T-helper 22 cell (primary cell): Measurements from ENCODE around the gene OSBPL5.
"Not testable (repeated sequence)": the region's sequence is repeated elsewhere in the genome, so short reads cannot be mapped to it uniquely, and the experiment has no call there.

ENCODE experiments used
- DNase-seq: peaks from one replicate; pipeline ENCODE4 v3.0.0-alpha.2; 2020; ENCODE audit warnings: low read depth

Gene OSBPL5

DNA sequence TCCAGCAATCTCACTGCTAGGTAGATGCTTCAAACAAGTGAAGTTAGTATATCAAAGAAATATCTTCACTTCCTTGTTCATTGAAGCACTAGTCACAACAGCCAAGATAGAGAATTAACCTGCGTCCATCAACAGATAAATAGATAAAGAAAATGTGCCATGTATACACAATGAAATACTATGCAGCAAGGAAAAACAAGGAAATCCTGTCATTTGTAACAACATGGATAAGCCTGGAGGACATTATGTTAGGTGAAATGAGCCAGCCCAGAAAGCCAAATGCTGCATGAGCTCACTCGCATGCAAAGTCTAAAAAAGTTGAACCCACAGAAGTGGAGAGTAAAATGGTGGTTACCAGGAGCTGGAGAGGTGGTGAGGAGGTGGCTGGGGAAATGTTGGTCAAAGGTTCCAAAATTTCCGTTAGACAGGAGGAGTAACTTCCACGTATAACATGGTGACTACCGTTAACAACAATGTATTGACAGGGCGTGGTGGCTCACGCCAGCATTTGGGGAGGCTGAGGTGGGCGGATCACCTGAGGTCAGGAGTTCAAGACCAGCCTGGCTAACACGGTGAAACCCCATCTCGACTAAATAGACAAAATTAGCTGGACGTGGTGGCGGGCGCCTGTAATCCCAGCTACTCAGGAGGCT, 84.3 kb downstream of the OSBPL5 start:
- DNase-seq: no peak

DNA sequence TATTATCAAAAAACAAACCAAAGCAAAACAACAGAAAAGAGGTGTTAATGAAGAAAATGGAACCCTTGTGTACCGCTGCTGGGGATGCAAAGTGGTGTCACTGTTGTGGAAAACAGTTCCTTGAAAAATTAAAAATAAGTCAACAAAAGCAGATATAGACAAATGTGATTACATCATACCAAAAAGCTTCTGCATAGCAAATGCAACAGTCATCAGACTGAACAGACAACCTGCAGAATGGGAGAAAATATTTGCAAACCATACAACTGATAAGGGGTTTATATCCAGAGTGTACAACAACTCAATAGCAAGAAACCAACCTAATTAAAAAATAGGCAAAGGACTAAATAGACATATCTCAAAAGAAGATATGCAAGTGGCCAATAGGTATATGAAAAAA, 85.0 kb downstream of the OSBPL5 start:
- no peak for DNase-seq

DNA sequence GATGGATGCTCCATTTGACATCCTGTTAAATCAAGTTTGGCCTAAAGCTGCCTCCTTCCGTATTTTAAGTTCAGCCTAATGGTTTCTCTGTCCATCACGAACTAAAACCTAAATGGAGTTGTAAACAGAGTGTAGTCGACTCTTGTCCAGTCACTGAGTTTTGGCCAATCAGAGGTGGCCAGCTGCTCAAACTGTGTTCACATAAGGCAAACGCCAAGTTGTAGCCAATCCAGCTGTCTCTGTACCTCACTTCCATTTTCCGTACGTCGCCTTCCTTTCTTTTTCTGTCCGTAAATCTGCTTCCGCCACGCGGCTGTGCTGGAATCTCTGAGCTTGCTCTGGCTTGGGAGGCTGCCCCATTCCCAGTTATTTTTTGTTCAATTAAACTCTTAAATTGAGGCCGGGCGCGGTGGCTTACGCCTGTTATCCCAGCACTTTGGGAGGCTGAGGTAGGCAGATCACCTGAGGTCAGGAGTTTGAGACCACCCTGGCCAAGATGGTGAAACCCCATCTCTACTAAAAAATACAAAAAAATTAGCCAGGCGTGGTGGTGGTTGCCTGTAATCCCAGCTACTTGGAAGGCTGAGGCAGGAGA, 87.2 kb downstream of the OSBPL5 start:
- no peak for DNase-seq

DNA sequence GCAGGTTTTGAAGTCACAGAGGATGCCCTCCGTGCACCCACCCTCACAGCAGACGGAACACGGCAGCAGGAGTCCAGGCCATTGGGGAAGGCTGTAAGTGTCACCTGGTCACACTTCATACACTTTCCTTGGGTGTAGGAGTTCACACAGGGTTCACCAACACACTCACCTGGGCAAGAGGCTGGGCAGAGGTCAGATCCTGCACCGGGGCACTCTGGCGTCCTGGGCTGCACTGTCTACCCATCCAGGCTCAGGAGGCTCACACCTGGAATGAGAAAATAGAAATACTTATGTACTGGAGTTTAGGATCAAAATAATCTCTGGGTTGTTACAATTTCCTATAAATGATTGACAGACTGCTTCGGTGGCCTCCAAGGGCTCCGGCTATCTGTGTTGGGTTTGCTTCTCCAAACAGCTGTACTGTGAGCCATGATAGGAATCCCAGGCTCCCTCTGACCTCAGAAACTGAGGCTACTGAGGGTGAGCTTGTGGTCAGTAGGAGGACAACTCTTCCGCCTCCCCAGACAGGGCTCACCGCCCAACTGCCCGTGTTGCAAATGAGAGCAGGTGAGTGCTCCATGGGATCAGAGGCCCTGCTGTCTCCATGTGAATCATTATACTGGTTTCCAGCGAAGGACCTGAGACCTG, 87.8 kb downstream of the OSBPL5 start:
- no peak for DNase-seq

DNA sequence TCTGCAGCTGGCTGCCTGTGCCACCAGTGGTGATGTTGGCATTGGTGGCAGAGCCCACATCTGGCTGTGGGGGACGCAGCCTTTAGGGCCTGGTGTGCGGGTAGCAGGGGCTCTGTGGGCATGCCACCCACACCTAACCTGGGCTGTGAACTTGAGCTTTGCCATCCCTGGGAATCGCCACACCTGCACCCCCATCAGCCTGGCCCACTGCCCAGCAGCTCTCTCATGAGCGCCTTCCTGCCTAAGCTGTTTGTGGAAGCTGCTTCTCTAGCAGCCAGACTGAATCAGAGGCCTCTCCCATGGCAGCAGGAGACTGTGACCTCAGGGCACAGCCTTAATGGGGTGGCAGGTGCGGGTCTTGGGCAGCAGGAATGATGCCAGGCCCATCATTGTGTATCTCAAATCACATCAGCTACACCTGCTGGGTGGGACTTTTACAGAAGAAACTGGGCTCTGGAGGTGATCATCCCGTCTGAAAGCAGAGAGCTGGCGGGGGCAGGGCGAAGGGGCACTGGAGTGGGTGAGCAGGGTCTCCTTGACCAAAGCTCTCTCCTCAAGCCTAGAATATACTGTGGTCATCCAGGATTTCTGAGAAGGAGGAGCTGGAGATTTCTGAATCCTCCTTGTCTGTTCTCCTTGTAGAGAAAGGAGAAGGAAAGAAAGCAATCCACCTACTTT, 90.1 kb downstream of the OSBPL5 start:
- DNase-seq: no peak

DNA sequence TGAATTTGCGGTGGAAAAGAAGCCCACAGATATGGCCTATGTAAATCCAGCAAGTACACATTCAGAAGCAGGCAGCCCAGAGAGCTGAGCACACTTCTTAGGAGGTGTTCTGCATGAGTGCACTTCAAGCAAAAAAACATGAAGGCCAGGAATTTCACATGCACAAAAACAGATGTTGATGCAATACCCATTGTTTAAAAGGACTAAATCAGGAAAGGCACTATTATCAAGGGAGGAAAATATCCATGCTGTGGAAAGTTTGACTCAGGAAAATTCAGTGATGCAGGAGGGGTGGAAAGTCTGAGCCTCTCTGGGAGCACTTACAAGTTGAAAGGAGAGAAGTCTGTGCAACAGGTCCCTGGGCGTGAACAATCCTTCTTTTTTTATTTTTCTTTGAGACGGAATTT, 92.1 kb downstream of the OSBPL5 start:
- DNase-seq: no peak

DNA sequence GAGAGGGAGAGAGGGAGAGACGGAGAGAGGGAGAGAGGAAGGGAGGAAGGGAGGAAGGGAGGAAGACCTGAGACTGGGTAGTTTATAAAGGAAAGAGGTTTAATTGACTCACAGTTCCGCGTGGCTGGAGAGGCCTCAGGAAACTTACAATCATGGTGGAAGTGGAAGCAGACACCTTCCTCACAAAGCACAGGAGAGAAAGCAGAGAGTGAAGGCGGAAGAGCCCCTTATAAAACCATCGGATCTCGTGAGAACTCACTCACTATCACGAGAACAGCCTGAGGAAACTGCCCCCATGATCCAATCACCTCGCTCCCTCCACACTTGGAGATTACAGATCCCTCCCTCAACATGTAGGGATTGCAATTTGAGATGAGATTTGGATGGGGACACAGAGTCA, 95.7 kb downstream of the OSBPL5 start:
- DNase-seq: no peak

DNA sequence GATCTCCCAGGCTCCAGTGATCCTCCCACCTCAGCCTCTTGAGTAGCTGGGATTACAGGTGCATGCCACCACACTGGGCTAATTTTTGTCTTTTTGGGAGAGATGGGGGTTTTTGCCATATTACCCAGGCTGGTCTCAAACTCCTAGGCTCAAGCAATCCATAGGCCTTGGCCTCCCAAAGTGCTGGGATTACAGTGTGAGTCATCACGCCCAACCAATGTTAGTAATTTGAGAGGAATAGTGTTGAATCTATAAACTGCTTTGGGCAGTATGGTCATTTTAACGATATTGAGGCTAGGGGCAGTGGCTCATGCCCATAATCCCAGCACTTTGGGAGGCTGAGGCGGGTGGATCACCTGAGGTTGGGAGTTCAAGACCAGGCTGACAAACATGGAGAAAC, 98.8 kb downstream of the OSBPL5 start:
- not testable (repeated sequence) for DNase-seq

DNA sequence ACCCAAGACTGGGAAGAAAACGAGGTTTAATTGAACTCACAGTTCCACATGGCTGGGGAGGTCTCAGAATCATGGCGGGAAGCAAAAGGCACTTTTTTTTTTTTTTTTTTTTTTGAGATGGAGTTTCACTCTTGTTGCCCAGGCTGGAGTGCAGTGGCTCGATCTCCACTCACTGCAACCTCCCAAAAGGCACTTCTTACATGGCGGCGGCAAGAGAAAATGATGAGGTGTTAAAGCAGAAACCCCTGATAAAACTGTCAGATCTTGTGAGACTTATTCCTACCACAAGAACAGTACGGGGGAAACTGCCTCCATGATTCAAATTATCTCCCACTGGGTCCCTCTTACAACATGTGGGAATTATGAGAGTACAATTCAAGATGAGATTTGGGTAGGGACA, 100.4 kb downstream of the OSBPL5 start:
- DNase-seq: not testable (repeated sequence)

DNA sequence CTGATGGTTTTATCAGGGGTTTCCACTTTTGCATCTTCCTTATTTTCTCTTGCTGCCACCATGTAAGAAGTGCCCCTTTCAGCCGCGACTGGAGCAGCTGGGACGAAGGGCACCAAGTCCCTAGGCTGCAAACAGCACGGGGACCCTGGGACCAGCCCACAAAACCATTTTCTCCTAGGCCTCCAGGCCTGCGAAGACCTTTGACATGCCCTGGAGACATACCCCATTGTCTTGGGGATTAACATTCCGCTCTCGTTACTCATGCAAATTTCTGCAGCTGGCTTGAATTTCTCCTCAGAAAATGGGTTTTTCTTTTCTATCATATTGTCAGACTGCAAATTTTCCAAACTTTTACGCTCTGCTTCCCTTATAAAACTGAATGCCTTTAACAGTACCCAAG, 101.2 kb downstream of the OSBPL5 start:
- DNase-seq: not testable (repeated sequence)

DNA sequence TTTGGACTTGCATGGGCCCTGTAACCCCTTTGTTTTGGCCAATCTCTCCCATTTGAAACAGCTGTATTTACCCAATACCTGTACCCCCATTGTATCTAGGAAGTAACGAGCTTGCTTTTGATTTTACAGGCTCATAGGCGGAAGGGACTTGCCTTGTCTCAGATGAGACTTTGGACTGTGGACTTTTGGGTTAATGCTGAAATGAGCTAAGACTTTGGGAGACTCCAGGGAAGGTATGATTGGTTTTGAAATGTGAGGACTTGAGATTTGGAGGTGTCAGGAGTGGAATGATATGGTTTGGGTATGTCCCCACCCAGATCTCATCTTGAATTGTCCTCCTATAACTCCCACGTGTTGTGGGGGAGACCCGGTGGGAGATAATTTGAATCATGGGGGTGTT, 101.7 kb downstream of the OSBPL5 start:
- DNase-seq: not testable (repeated sequence)

DNA sequence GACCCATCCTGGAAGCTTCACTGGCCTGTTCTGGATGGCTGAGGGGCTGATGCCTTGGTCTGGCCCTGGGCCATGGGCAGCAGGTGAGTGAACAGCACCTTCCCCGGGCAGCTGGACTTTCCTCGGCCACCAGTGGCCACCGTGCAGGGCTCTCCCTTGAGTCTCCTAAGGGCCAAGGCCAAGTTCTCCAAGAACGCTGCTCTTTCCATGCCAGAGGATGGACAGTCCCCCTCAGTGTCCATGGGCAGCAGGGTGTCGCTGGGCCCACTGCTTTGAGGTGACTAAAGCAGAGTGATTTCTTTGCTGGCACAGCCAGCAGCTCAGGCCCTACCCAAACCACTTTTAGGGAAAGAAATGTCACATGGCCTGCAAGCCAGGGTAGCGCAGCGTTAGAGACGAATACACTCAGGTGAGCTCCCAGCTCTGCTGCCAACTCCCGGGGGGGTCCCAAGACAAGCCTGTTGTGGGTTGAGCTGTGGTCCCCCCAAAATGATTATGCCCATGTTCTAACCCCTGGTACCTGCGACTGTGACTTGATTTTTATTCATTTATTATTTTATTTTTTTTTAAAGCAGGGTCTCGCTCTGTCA, 104.6 kb downstream of the OSBPL5 start:
- no peak for DNase-seq

DNA sequence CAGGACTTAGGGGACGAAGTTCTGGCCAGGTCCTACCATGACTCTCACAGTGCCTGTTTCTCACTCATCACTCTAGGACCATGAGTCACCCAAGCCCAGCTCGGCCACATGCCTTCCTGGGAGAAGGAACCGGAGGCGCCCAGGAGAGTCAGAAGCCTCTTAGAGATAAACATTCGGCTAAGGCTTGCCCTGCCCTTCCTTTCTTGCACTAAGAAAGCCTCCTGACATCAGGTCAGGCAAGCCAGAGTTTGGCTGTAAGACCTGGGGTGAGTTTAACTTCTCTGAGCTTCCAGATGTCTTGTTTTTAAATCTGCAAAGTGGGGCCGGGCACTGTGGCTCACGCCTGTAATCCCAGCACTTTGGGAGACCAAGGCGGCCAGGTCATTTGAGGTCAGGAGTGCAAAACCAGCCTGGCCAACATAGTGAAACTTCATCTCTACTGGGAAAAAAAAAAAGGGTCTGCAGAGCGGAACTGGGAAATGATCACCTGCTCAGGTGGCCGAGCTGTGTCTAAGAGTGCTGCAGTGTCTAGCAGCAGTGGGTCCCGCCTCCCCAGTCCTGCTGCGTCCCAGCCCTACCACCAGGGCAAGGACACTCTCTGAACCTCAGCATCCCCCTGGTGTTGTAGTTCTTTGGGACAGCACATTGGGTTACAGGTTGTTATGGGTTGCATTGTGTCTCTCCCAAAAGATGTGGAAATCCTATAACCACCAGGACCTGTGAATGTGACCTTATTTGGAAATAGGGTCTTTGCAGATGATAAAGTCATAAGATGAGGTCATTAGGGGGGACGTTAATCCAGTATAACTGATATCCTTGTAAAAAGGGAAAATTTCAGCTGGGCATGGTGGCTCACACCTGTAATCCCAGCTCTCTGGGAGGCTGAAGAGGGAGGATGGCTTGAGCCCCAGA, 106.1 kb downstream of the OSBPL5 start:
- no peak for DNase-seq

DNA sequence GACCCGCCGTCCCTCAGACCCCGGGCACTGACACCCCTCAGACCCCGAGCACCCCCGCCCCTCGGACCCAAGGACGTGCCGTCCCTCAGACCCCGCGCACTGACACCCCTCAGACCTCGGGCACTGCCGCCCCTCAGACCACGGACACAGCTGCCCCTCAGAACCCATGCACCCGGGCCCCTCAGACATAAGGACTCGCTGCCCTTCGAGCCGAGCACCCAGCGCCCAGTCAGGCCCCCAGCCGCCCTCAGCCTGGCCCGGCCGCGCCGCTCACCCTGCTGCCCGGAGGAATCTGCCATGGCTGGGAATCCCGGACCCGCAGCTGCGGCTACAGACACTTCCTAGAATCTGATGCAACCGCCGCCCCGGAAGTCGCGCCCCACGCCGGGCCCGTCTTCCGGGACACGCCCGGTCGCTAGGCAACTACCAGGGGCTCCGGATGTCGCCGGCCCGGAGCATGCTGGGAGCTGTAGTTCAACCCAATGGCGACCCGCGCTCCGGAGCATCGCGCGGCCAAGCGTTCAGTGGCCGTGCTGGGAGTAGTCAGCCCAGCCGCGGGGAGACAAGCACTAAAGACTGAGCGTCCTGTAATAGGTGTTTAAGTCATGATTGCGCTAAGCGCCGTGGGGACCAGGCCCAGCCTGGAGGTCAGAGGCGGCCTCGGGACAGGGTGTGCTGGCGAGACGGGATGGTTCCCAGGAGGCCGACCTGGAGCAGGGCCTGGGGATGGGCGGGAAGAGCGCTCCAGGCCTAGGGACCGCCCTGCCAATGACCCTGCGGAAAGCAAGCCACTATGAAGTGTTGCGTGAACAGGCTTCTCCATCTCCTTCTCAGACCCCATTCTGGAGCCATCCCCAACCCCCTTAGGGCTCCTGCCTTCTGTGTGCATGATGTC, 107.8 kb downstream of the OSBPL5 start, which contains the start of gene CARS1:
Gene CARS1, minus strand, starts transcription at position 355 of the 895 bp plus-strand sequence. Its CDS starts 56 bp downstream, at position 299.
- peak; percentile 92 for DNase-seq

DNA sequence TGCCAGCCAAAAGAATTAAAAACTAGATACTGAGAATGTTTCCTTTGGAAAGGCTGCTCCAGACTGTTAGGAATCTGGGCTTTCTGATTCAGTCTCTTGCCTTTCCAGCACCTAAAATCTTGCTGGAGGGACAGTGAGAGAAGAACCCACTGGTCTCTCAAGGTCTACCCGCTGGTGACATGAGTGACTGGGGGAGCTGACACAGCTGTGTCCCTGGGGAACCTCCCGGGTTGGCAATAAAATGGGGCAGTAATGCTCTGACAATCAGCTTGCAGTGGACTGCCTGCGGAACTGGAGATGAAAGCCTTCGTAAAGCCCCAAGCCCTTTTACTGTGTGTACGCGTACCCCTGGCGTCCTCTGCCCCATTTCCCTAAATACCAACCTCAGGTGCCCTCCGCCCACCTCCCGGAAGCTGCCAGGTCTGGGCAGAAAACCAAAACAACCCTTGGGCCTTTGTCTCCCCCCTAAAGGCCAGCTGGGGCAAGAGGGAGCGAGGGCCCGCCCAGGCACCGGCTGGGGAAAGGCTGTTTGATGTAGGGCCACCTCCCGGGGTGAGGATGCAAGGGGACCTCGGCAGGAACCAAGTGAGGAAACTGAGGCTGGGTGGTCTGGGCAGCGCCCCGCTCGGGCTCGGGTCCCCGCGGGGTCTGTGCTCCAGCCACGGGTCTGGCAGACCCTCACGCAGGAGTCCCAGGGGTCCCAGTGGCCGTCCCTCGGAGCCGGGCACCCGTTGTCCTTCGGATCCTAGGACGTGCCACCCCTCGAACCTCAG, 108.6 kb downstream of the OSBPL5 start:
- DNase-seq: peak; percentile 13

DNA sequence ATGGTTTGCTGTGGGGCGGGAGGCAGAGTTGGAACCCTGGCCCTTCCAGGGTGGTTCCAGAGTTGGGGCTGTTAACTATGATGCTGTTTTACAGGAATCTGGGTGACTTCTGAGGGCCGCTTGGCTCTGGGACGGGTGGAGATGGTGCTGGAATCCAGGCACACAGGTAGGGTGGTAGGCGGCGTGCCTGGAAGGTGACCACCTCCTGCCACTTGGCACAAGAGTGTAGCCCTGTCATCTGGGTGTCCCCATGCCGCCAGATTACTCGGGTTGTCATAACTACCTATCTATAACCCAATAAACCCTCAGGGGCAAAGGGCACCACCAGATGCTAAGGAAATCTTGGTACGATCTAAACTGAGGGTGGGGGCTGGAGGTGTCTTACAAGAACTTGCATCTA, 109.2 kb downstream of the OSBPL5 start:
- DNase-seq: no peak

DNA sequence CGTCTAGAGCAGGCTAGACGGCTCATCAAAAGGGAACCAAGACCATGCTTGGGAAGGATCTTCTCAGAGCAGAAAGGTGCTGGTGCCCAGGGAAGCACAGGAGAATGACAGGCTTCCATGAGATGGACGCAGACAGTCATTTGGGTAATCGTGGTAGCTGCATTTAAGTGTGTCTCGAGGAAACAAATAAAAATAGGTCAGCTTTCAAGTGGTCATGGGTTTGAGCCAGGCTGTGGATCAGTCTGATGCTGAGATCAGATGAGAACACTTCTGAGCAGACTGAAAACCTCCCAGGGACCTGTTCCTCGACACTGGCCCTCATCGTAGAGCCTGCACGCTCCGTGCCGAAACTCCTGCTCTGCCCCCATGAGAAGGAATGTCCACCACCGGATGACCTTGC, 112.5 kb downstream of the OSBPL5 start:
- no peak for DNase-seq

DNA sequence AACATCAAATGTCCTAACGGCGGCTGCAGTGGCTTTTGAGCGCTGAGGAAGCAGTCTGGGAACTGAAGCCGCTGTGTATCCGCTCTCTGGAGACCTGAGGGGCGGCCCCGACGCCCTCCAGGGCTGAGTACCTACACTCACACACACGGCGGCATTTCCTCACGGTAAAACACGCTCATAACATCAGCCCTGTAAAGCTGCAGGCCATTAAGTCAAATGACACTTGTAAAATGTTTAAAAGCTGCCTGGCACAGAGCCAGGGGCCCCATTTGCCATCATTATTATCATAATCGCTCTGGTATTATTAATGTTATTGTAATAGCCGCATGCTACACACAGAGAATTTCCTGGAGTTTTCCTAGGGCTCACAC, 113.0 kb downstream of the OSBPL5 start:
- no peak for DNase-seq

DNA sequence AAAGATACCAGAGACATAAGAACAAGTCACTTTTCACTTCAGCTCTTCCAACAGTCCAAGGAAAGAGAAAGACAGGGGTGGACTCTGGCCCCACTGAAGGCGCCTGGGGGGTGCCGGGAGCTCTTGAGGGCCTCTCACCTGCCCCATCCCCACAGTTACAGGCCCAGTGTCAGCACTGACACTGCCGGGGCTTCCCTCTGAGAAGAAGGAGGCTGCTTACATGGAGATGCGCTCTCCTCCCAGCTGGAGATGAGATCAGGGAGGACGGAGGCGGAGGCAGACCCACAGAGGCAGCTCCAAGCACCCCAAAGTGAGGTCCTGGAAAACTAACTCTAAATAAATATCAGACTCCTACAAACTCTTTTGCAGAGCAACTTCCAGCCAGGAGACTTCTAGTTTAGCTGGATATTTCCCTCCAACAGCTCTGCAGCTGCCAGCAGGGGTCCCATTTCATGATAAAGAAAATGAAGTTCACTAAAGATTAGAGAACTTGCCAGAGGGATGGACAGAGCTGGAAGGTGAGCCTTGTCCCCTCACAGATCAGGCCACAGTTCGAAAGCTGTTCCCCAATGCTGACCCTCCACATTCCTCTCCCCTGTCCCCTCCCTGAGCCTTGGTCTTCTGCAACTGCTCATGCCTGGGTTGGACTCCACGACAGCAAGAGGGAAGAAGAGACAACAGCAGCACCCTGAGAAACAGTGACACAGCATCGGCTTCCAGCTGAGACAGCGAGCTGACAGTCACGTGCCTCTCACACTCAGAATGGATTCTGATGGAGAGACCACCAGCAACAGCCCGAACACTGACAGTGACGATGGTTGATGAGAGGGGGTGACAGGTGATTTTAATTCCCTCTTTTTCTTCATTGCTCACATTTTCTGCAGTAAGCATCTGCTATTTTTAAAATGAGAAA, 113.7 kb downstream of the OSBPL5 start:
- no peak for DNase-seq
